Measurements from ENCODE around the gene MACROD2.

The MACROD2 gene

GRCh38 chr20:15199698-15200097 lies 1204.4 kb downstream of the MACROD2 start:
- TF ChIP-seq TAF1 (IDR thresholded peaks at IDR 0.05; ENCODE audit: borderline replicate concordance, insufficient read depth, low read length) (no peak), REST (IDR thresholded peaks at IDR 0.05; ENCODE audit: insufficient read depth in 1 of 2, low read depth in 2 of 2, low read length in 2 of 2) (no peak), POLR2AphosphoS5 (IDR thresholded peaks at IDR 0.05; ENCODE audit: low read depth, low read length) (no peak), SIN3A (IDR thresholded peaks at IDR 0.05; ENCODE audit: borderline replicate concordance, insufficient read depth, low read length) (no peak), FOXP2 (optimal IDR thresholded peaks at IDR 0.05; ENCODE audit: borderline replicate concordance, extremely low read depth, extremely low read length, insufficient read depth) (no peak)

- TF ChIP-seq TAF1 (IDR thresholded peaks at IDR 0.05; ENCODE audit: borderline replicate concordance, insufficient read depth, low read length) (no peak), SIN3A (IDR thresholded peaks at IDR 0.05; ENCODE audit: borderline replicate concordance, insufficient read depth, low read length) (no peak), POLR2AphosphoS5 (IDR thresholded peaks at IDR 0.05; ENCODE audit: low read depth, low read length) (no peak), REST (IDR thresholded peaks at IDR 0.05; ENCODE audit: insufficient read depth in 1 of 2, low read depth in 2 of 2, low read length in 2 of 2) (no peak), FOXP2 (optimal IDR thresholded peaks at IDR 0.05; ENCODE audit: borderline replicate concordance, extremely low read depth, extremely low read length, insufficient read depth) (no peak)
These were observed 1204.8 kb downstream of the MACROD2 start for GRCh38 chr20:15200147-15200565.

- TF ChIP-seq SIN3A (IDR thresholded peaks at IDR 0.05; ENCODE audit: borderline replicate concordance, insufficient read depth, low read length) (no peak), REST (IDR thresholded peaks at IDR 0.05; ENCODE audit: insufficient read depth in 1 of 2, low read depth in 2 of 2, low read length in 2 of 2) (no peak), FOXP2 (optimal IDR thresholded peaks at IDR 0.05; ENCODE audit: borderline replicate concordance, extremely low read depth, extremely low read length, insufficient read depth) (no peak), TAF1 (IDR thresholded peaks at IDR 0.05; ENCODE audit: borderline replicate concordance, insufficient read depth, low read length) (no peak), POLR2AphosphoS5 (IDR thresholded peaks at IDR 0.05; ENCODE audit: low read depth, low read length) (no peak)
These were observed 1206.3 kb downstream of the MACROD2 start for GRCh38 chr20:15201602-15202001.

GRCh38 chr20:15204234-15204633 lies 1208.9 kb downstream of the MACROD2 start:
- TF ChIP-seq SIN3A (IDR thresholded peaks at IDR 0.05; ENCODE audit: borderline replicate concordance, insufficient read depth, low read length) (no peak), TAF1 (IDR thresholded peaks at IDR 0.05; ENCODE audit: borderline replicate concordance, insufficient read depth, low read length) (no peak), POLR2AphosphoS5 (IDR thresholded peaks at IDR 0.05; ENCODE audit: low read depth, low read length) (no peak)

GRCh38 chr20:15205028-15205427 lies 1209.7 kb downstream of the MACROD2 start:
- no peak for TF ChIP-seq FOXP2 (optimal IDR thresholded peaks at IDR 0.05; ENCODE audit: borderline replicate concordance, extremely low read depth, extremely low read length, insufficient read depth)

- TF ChIP-seq REST (IDR thresholded peaks at IDR 0.05; ENCODE audit: insufficient read depth in 1 of 2, low read depth in 2 of 2, low read length in 2 of 2): no peak
- TF ChIP-seq SIN3A (IDR thresholded peaks at IDR 0.05; ENCODE audit: borderline replicate concordance, insufficient read depth, low read length): no peak
- TF ChIP-seq TAF1 (IDR thresholded peaks at IDR 0.05; ENCODE audit: borderline replicate concordance, insufficient read depth, low read length): no peak
- no peak for TF ChIP-seq POLR2AphosphoS5 (IDR thresholded peaks at IDR 0.05; ENCODE audit: low read depth, low read length)
- no peak for TF ChIP-seq FOXP2 (optimal IDR thresholded peaks at IDR 0.05; ENCODE audit: borderline replicate concordance, extremely low read depth, extremely low read length, insufficient read depth)
These were observed 1210.4 kb downstream of the MACROD2 start for GRCh38 chr20:15205719-15206118.
